Activated CD4-positive, alpha-beta T cell treated with anti-CD3 and anti-CD28 coated beads for 1 hour (primary cell): ENCODE measurements around the gene CRLF1.

Source experiments
- DNase-seq: peaks from one replicate; pipeline ENCODE4 v3.0.0-alpha.2; 2020

The CRLF1 gene

GRCh38 chr19:18636183-18636968, 29.8 kb upstream of the CRLF1 start:
- DNase-seq = peak; percentile 99

DNA sequence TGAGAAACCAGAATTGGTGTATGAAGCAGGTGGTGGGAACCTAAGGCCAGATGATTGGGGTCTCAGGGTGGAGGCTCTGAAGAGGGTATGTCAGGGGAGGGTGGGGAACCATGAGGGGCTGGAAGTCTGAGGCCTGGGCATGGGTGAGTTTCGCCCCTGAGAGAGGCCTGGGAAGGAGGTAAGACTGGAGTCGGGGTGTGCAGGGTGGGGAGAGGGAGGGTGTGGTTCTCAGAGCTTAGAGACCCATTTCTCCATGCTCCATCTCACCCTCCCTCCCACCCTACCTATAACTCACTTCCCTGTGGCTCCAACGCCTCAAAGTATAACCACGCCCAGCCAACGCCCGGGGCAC, 29.2 kb upstream of the CRLF1 start:
- DNase-seq = no peak

DNA sequence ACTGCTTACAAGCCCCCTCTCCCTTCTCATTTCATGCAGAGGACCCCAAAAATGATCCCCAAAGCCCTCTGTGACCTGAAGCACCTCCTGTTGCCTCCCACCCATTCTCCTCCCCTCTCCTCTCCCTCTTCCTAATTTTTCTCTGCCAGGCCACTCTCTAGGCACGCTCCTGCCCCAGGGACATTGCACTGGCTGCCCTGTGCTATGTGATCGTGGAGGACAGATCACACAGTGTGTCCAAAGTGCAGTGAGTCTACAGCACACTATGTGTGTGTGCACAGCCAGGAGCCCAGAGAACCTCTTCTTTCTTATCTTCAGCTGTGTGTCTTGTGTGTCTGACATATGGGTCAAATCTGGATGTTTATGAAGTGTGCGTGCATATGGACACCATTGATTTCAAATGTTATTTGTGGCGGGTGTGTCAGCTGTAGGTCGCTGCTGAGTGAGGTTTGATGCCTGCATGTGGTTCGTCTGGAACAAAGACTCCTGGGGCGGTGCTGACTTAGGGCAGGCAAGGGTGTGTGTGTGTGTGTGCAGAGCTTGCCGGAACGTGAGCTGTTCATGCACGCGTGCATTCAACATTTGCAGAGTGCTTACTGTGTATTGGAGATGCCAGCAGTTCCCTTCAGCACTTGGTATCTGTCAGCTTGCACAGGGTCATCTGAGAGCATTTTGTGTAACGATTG, 28.2 kb upstream of the CRLF1 start:
- DNase-seq = no peak

GRCh38 chr19:18633321-18633720, 26.7 kb upstream of the CRLF1 start:
- DNase-seq = no peak

DNA sequence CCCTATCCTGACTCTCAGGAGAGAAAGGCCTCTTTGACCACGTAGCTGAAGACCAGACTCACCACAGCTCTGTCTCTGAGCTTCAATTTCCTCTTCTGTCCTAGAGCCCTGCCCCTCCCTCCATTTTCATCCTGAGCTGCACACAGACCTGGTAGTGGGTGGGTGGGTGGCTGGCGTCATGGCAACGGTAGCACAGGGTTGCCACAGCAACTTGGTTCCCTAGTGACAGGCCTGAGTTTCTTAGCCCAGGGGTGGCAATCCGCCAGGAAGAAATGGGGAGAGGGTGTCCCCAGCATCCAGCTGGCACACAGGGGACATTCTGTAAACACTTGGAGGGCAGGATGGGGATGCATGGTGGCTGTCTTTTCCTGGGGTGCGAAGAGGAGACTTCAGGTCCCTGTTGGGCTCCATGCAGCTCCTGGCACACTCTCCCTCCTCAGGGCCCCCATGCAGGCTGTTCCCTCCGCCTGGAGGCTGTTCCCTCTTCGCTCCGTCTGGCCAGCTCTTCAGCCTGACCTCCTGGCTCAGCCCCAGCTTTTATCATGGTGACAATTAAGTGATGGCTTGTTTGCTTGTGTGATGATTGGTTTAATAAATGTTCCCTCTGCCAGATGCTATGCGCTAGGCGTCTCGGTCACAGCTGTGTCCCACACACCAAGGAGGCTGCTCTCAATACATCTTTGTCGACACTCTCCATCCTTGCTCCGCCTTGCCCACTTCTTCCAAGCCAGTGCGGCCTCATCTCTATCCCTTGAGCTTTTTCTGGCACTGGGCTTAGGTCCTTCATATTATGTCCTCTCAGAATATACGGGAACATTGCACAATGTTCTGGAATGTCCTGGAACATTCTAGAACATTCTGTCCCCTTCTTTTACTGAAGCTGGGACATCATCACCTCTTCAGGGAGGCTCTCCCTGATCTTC, 22.8 kb upstream of the CRLF1 start:
- no peak for DNase-seq

DNA sequence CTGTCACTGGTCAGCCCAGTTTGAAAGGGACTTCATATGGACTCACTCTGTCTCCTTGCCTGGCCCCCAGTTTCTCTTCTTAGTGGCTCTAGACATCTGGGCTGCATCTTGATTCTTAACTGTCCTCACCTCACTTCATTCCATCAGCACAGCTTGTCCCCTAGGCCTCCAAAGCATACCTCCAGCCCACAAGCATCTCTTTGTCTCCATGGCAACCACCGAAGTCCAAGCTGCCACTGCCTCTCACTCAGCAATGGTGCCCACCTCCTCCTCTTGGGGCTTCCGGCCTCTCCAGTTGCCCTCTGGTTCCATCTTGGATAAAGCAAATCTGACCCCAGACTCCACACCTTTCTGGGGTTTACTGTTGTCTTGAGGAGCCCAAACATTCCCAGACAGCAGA, 20.3 kb upstream of the CRLF1 start:
- no peak for DNase-seq

- no peak for DNase-seq
Observed at GRCh38 chr19:18620902-18621301, 14.3 kb upstream of the CRLF1 start.

DNA sequence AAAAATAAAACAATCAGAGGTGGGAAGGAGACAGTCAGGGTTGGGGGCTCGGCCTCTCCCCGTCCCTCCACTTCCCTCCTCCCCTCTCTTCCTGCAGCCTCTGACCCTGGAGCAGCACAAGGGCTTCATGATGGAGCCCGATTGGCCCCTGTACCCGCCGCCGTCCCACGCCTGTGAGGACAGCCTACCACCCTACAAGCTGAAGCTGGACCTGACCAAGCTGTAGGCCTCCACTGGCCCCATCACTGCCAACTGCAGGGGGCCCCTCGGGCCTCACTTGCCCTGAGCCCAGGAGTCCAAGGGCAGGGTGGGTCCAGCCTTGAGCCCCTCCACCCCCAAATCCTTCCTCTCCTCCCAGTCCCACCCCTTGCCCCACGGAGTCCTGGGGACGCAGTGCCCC, 13.7 kb upstream of the CRLF1 start:
- DNase-seq = no peak

- DNase-seq = no peak
Observed at GRCh38 chr19:18618236-18618635, 11.6 kb upstream of the CRLF1 start.

DNA sequence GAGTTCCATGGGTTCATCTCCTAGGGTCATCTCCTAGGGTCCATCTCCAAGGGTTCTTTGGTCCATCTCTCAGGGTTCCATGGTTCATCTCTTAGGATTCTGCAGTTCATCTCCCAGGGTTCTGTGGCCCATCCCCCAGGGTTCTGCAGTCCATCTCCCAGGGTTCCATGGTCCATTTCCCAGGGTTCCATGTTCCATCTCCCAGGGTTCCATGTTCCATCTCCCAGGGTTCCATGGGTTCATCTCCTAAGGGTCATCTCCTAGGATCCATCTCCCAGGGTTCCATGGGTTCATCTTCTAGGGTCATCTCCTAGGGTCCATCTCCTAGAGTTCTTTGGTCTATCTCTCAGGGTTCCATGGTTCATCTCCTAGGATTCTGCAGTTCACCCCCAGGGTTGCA, 11.0 kb upstream of the CRLF1 start:
- no peak for DNase-seq

DNA sequence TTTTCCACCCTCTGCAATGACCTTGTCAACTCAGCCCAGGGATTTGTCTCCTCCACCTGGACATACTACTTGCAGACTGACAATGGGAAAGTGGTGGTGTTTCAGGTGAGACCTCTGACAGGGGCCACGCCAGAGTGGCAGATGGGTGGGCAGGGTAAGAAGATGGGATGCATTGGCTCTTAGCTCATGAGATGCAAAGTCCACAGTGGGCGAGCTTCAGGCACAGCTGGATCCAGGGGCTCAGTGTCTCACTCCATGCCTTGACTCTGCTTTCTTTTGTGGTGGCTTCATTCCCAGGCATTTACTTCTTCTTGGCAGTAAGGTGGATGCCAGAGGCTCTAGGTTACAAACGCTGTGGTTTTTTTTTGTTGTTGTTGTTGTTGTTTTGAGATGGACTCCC, 9.4 kb upstream of the CRLF1 start:
- no peak for DNase-seq

- no peak for DNase-seq
Observed at GRCh38 chr19:18613589-18614234, 7.1 kb upstream of the CRLF1 start.

GRCh38 chr19:18612772-18613588, 6.4 kb upstream of the CRLF1 start, which contains the start of gene TMEM59L:
TSS of gene TMEM59L (plus strand) at chr19:18612870. CDS start at chr19:18612959, 89 bp downstream.
- DNase-seq = peak; percentile 42

- no peak for DNase-seq
Observed at GRCh38 chr19:18612051-18612771, 5.6 kb upstream of the CRLF1 start.

GRCh38 chr19:18611327-18612050, 4.9 kb upstream of the CRLF1 start:
- no peak for DNase-seq

- DNase-seq = no peak
Observed at GRCh38 chr19:18610556-18611326, 4.1 kb upstream of the CRLF1 start.

- DNase-seq = no peak
Observed at GRCh38 chr19:18610245-18610555, 3.6 kb upstream of the CRLF1 start.

GRCh38 chr19:18609717-18610051, 3.1 kb upstream of the CRLF1 start:
- DNase-seq = no peak

GRCh38 chr19:18608805-18609716, 2.5 kb upstream of the CRLF1 start:
- DNase-seq = no peak
